ENCODE measurements around the gene PIEZO2. TPM values are rescaled to one million over a fixed set of nuclear protein-coding genes. Genes with fewer than 3 reads are reported as not detected.

Gene PIEZO2
- total RNA-seq, 1 experiment from 2014 or later = 3.0 TPM

GRCh38 chr18:11113046-11113548 is 36.3 kb downstream of the PIEZO2 start:
- Histone ChIP-seq H3K27me3 (ENCODE audit: control insufficient read depth, insufficient read depth, low read length) (no peaks in the 10 kb centered on the region), H3K36me3 (replicated peaks; ENCODE audit: control insufficient read depth, insufficient read depth, low read length) (no peaks in the 10 kb centered on the region), H3K4me3 (ENCODE audit: insufficient read depth, low read depth, low read length) (no peak overlapping the region)
- no peak for DNase-seq

- no peak for DNase-seq
- H3K36me3 ChIP-seq (replicated peaks; ENCODE audit: control insufficient read depth, insufficient read depth, low read length) = no peaks in the 10 kb centered on the region
- no peaks in the 10 kb centered on the region for H3K27me3 ChIP-seq (ENCODE audit: control insufficient read depth, insufficient read depth, low read length)
- no peak overlapping the region for H3K4me3 ChIP-seq (ENCODE audit: insufficient read depth, low read depth, low read length)
Observed at GRCh38 chr18:11112286-11112685, 37.1 kb downstream of the PIEZO2 start.

GRCh38 chr18:11110509-11110908 is 38.9 kb downstream of the PIEZO2 start:
- no peak for DNase-seq
- Histone ChIP-seq H3K36me3 (replicated peaks; ENCODE audit: control insufficient read depth, insufficient read depth, low read length) (no peaks in the 10 kb centered on the region), H3K4me3 (ENCODE audit: insufficient read depth, low read depth, low read length) (no peak overlapping the region), H3K27me3 (ENCODE audit: control insufficient read depth, insufficient read depth, low read length) (no peaks in the 10 kb centered on the region)

GRCh38 chr18:11108947-11109346 is 40.4 kb downstream of the PIEZO2 start:
- Histone ChIP-seq H3K27me3 (ENCODE audit: control insufficient read depth, insufficient read depth, low read length) (no peaks in the 10 kb centered on the region), H3K4me3 (ENCODE audit: insufficient read depth, low read depth, low read length) (no peak overlapping the region), H3K36me3 (replicated peaks; ENCODE audit: control insufficient read depth, insufficient read depth, low read length) (no peaks in the 10 kb centered on the region)
- no peak for DNase-seq

- H3K36me3 ChIP-seq (replicated peaks; ENCODE audit: control insufficient read depth, insufficient read depth, low read length) = no peaks in the 10 kb centered on the region
- DNase-seq = no peak
Observed at GRCh38 chr18:11106894-11107293, 42.5 kb downstream of the PIEZO2 start.

GRCh38 chr18:11105463-11105862 is 43.9 kb downstream of the PIEZO2 start:
- no peak for DNase-seq
- Histone ChIP-seq H3K27me3 (ENCODE audit: control insufficient read depth, insufficient read depth, low read length) (no peaks in the 10 kb centered on the region), H3K4me3 (ENCODE audit: insufficient read depth, low read depth, low read length) (no peak overlapping the region), H3K36me3 (replicated peaks; ENCODE audit: control insufficient read depth, insufficient read depth, low read length) (no peaks in the 10 kb centered on the region)

More at GRCh38 chr18:11106894-11107293, 42.5 kb downstream of the PIEZO2 start:
- Histone ChIP-seq H3K27me3 (ENCODE audit: control insufficient read depth, insufficient read depth, low read length) (no peaks in the 10 kb centered on the region), H3K4me3 (ENCODE audit: insufficient read depth, low read depth, low read length) (no peak overlapping the region)

- Histone ChIP-seq H3K36me3 (replicated peaks; ENCODE audit: control insufficient read depth, insufficient read depth, low read length) (no peaks in the 10 kb centered on the region), H3K27me3 (ENCODE audit: control insufficient read depth, insufficient read depth, low read length) (no peaks in the 10 kb centered on the region), H3K4me3 (ENCODE audit: insufficient read depth, low read depth, low read length) (no peak overlapping the region)
- no peak for DNase-seq
Observed at GRCh38 chr18:11104307-11104706, 45.1 kb downstream of the PIEZO2 start.

- Histone ChIP-seq H3K27me3 (ENCODE audit: control insufficient read depth, insufficient read depth, low read length) (no peaks in the 10 kb centered on the region), H3K36me3 (replicated peaks; ENCODE audit: control insufficient read depth, insufficient read depth, low read length) (no peaks in the 10 kb centered on the region), H3K4me3 (ENCODE audit: insufficient read depth, low read depth, low read length) (no peak overlapping the region)
- no peak for DNase-seq
Observed at GRCh38 chr18:11096839-11097750, 52.3 kb downstream of the PIEZO2 start.

GRCh38 chr18:11096411-11096810 is 53.0 kb downstream of the PIEZO2 start:
- Histone ChIP-seq H3K4me3 (ENCODE audit: insufficient read depth, low read depth, low read length) (no peak overlapping the region), H3K36me3 (replicated peaks; ENCODE audit: control insufficient read depth, insufficient read depth, low read length) (no peaks in the 10 kb centered on the region), H3K27me3 (ENCODE audit: control insufficient read depth, insufficient read depth, low read length) (no peaks in the 10 kb centered on the region)
- DNase-seq = no peak

GRCh38 chr18:11095674-11096293 is 53.6 kb downstream of the PIEZO2 start:
- Histone ChIP-seq H3K27me3 (ENCODE audit: control insufficient read depth, insufficient read depth, low read length) (no peaks in the 10 kb centered on the region), H3K36me3 (replicated peaks; ENCODE audit: control insufficient read depth, insufficient read depth, low read length) (no peaks in the 10 kb centered on the region), H3K4me3 (ENCODE audit: insufficient read depth, low read depth, low read length) (no peak overlapping the region)
- DNase-seq = no peak

GRCh38 chr18:11095211-11095610 is 54.2 kb downstream of the PIEZO2 start:
- Histone ChIP-seq H3K4me3 (ENCODE audit: insufficient read depth, low read depth, low read length) (no peak overlapping the region), H3K36me3 (replicated peaks; ENCODE audit: control insufficient read depth, insufficient read depth, low read length) (no peaks in the 10 kb centered on the region), H3K27me3 (ENCODE audit: control insufficient read depth, insufficient read depth, low read length) (no peaks in the 10 kb centered on the region)
- no peak for DNase-seq

GRCh38 chr18:11091746-11092145 is 57.6 kb downstream of the PIEZO2 start:
- Histone ChIP-seq H3K36me3 (replicated peaks; ENCODE audit: control insufficient read depth, insufficient read depth, low read length) (no peaks in the 10 kb centered on the region), H3K27me3 (ENCODE audit: control insufficient read depth, insufficient read depth, low read length) (no peaks in the 10 kb centered on the region), H3K4me3 (ENCODE audit: insufficient read depth, low read depth, low read length) (no peak overlapping the region)
- DNase-seq = no peak

- DNase-seq = no peak
Observed at GRCh38 chr18:11089931-11090715, 59.2 kb downstream of the PIEZO2 start.

GRCh38 chr18:11081009-11081532 is 68.3 kb downstream of the PIEZO2 start:
- DNase-seq = no peak
- Histone ChIP-seq H3K4me3 (ENCODE audit: insufficient read depth, low read depth, low read length) (no peak overlapping the region), H3K27me3 (ENCODE audit: control insufficient read depth, insufficient read depth, low read length) (no peaks in the 10 kb centered on the region), H3K36me3 (replicated peaks; ENCODE audit: control insufficient read depth, insufficient read depth, low read length) (no peaks in the 10 kb centered on the region)

More at GRCh38 chr18:11089931-11090715, 59.2 kb downstream of the PIEZO2 start:
- no peak overlapping the region for H3K4me3 ChIP-seq (ENCODE audit: insufficient read depth, low read depth, low read length)
- no peaks in the 10 kb centered on the region for H3K27me3 ChIP-seq (ENCODE audit: control insufficient read depth, insufficient read depth, low read length)
- H3K36me3 ChIP-seq (replicated peaks; ENCODE audit: control insufficient read depth, insufficient read depth, low read length) = no peaks in the 10 kb centered on the region

All from H7 (cell line).